HG02943 (cell line): ENCODE results near the gene PROKR2.

ENCODE experiments used
- ATAC-seq: cut with Tn5 transposase; IDR thresholded peaks from one replicate; pipeline ENCODE4 v1.9.1; 2021; ENCODE audit warnings: mild to moderate bottlenecking, low read depth, moderate library complexity; ENCODE audit not compliant: unreplicated experiment

Gene PROKR2

GRCh38 chr20:5290596-5290995, 26.2 kb downstream of the PROKR2 start:
- ATAC-seq = no peak

DNA sequence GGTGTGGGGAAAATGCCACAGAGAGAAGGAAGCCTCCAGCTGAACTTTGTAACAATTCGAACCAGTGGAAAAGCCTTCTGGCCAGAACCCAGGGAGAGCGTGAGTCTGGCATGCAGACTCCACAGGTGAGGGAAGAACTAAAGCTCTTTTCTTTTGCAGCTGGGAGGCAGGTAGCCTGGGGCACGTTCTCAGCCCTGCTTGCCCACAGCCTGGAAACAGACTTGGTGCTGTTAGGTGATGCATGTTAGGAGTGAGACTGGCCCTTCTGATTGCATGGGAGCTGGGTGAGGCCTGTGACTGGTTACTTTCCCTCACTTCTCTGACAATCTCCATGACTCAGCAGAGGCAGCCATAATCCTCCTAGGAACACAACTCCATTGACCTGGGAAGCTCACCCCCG, 34.2 kb downstream of the PROKR2 start:
- ATAC-seq = no peak

- no peak for ATAC-seq
These were observed 37.1 kb downstream of the PROKR2 start for GRCh38 chr20:5279661-5280060.

GRCh38 chr20:5272268-5272667, 44.5 kb downstream of the PROKR2 start:
- no peak for ATAC-seq

- ATAC-seq = no peak
These were observed 46.2 kb downstream of the PROKR2 start for GRCh38 chr20:5270603-5271002.

DNA sequence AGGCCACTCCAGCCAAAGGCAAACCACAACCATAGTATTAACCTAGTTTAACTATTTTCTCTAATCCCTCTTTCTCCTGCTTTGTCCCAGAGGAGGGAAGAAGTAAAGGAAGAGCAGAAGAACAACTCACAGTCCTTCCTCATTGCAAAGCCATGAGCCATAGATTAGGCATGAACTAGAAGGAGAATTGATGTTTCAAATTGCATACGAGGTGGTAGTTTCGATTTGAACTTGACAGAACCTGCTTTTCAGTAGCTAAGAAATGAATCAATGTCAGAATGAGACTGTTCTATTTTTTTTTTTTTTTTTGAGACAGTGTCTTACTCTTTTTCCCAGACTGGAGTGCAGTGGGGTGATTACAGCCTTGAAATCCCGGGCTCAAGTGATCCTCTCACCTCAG, 48.3 kb downstream of the PROKR2 start:
- no peak for ATAC-seq

- no peak for ATAC-seq
These were observed 49.7 kb downstream of the PROKR2 start for GRCh38 chr20:5267092-5267491.
